Activated effector memory CD4-positive, alpha-beta T cell treated with anti-CD3 and anti-CD28 coated beads, Interleukin-2, amount 50 U/mL, for 16 hours (primary cell): ENCODE data around the gene RAB13.

Source experiments
- DNase-seq: peaks from one replicate; pipeline ENCODE4 v3.0.0-alpha.2; 2020

The RAB13 gene

GRCh38 chr1:153954826-153955225 lies 31.3 kb downstream of the RAB13 start:
- no peak for DNase-seq

DNA sequence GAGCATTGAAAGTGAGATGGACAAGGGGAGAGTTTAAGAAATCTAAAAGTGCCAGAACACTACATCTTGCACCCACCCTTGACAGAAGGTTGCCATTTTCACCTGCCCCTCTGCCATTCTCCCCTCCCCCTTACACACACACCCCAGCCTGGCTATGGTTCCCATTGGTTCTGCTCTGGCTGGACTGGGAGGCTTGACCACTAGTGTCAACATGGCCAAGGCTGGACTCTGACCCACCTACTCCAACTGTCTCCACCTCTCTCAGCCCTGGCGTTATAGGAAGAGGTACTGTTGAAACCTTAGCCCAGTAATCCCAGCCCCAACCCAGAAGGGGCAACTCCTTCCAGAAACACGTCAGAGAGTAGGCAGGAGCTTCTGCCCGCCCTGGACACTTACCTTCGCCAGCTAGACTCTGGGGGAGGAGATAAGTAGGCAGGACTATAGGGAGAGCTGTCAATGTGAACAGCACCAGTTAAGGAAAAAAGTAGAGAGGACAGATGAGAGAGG lies 32.2 kb downstream of the RAB13 start:
- no peak for DNase-seq

DNA sequence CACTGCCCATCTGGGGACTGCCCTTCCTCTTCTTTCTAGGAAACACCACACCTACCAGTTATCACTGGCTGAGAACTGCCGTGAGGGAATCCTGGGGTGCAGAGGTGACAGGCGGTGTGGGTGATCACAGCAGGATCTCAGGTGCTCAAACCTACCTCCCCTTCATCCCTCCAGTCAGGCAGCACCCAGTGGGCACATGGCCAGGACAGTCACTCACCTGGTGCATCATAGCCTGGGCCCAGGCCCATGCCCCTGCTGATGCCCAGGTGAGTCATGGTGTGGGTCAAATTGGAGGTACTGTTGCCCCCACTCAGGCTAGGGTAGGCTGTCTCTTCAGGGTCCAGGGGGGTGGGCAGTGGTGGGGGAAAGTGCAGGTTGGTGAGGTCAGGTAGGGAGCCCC lies 34.3 kb downstream of the RAB13 start:
- no peak for DNase-seq

- no peak for DNase-seq
Measured at GRCh38 chr1:153951183-153951582, 35.0 kb downstream of the RAB13 start.

GRCh38 chr1:153946622-153947241 lies 39.4 kb downstream of the RAB13 start, which contains the start of gene DENND4B:
Gene DENND4B, minus strand, starts transcription at chr1:153946718. Its CDS starts 2,344 bp downstream, at chr1:153944374.
- DNase-seq = peak; percentile 92

- DNase-seq = peak; percentile 91
Measured at GRCh38 chr1:153945795-153946621, 40.1 kb downstream of the RAB13 start.

GRCh38 chr1:153945131-153945794 lies 40.9 kb downstream of the RAB13 start:
- DNase-seq = peak; percentile 90

- DNase-seq = no peak
Measured at GRCh38 chr1:153944827-153945117, 41.4 kb downstream of the RAB13 start.

DNA sequence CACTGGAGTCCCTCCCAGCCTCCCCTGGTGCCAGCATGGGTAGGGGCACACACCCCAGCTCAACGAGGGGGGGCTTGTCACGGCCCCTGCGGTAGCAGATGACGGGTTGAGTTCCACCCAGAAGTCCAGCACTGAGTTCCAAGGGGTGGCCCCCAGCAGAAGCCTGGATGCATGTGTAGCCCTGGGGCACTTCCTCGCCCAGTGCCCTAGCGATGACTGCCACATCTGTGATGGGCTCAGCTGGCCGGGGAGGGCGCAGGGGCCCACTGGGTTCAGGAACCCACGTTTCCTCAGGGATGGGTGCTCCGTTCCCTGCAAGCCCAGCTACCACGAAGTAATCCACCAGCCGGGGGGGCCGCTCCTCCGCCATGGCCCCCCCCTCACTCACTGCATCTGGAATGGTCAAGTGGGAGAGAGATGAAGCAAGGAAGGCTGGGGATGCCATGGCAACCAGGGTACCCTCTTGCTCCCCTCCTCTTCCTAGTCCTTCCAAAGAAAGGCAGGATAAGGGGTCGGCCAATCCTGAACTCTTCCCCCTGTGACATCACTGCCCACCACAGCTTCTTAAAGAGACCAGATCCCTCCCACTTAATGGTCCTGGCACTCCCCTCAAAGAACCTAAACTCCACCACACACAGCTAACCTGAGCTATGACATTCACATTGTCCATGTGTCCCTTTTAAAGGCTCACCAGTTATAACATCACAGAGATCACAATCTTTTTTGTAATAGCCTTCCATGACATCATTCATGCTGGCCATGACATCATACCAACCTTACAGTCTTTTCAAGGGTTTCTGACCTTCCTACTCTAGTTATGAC lies 41.9 kb downstream of the RAB13 start:
- DNase-seq = no peak

DNA sequence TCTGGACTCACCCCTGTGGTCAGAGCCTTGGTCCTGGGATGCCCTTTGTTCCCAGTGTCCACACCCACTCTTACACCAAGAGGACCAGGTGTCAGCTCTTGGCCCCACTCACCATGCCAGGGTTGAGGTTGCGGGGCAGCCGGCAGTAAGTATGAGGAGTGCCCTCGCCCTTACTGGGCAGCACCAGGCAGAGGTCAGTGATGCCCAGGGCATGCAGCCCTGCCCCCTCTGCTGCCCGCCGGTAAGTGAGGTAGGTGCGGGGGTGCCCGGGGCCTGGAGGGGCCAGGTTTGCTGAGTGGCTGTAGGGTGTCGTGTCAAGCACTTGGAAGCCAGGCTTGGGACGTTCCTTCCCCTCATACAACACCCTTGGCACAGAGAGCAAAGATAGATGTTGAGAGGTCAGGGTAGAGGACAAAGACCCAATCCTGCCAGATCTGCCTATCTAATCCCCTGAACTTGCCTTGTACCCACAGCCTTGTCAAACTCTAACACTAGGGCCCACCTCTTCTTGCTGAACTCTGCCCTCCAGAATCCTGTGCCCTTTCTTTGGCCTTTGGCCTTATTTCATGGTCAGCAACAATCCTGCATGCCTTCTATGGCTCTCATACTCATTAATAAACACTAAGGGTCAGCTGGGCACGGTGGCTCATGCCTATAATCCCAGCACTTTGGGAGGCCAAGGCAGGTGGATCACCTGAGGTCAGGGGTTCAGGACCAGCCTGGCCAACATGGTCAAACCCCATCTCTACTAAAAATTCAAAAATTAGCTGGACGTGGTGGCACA lies 43.2 kb downstream of the RAB13 start:
- no peak for DNase-seq

GRCh38 chr1:153941826-153942725 lies 44.1 kb downstream of the RAB13 start:
- no peak for DNase-seq

DNA sequence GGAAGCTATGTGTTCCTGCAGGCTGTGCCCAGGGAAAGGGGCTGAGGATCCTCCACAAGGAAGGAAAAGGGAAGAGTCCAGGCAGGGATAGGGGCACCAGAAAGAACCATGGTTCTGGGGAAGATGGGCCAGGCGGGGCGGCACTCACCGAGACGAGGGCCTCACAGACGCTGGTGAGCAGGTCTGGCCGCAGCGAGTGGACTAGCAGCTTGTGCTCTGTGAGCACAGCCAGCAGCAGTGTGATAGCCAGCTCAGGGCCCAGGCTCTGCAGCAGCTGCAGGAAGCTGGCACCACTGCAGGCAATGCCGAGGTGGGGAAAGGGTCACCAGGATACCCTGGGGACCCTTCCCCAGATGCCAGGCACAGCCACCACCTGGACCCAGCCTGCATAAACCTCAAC lies 45.4 kb downstream of the RAB13 start:
- no peak for DNase-seq

- no peak for DNase-seq
Measured at GRCh38 chr1:153939476-153939875, 46.7 kb downstream of the RAB13 start.

DNA sequence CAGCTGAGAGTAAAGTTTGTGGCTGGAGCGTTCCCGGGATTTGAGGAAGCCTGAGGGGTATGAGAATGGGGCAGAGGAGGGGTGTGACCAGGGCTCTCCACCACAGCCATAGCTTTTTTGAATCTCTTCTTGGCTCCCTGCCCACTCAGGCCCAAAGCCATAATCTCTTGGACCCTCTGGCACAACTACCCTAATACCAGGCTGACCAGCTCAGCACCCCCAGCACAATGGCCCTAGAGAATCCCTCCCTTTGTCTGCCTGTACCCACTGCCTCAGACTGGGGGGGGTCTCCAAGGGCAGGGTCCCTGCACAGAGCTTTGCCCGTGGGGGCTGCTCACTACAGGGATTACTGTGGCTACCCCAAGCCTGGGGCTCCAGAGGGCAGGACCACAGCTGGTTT lies 47.1 kb downstream of the RAB13 start:
- DNase-seq = no peak

DNA sequence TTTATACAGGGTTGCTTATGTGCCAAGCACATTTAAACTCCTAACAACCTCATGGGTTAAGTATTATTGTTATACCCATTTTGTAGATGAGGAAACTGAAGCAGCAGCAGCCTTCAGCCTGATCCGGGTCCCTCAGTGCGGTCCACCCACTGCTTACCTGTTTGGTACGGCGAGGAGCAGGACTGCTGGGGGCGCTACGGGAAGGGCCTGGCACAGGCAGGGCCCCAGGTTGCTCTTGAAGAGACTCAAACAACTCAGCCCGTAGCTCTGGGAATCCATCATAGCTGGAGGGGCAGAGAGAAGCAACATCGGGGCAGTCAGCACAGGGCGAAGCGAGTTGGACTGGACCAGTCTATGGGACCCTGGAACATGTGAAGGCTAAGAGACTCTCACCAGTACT lies 48.8 kb downstream of the RAB13 start:
- no peak for DNase-seq

- DNase-seq = no peak
Measured at GRCh38 chr1:153936011-153936802, 49.9 kb downstream of the RAB13 start.

DNA sequence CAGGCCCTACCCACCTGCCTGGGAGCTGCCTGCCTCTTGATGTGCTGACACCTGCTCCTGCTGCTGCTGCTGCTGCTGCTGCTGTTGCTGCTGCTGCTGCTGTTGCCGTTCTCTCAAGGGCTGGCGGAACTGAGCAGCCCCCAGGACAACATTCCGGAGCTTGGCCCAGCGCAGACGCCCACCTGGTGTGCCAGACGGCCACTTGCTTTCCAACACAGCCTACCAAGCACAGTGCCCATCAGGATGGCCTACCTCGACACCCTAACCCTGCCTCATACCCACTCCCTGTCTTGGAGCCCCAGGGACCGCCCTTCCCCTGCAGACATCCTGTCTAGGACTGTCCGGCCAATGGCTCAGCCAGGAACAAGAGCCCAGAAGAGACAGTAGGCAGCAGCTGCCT lies 51.4 kb downstream of the RAB13 start:
- peak; percentile 58 for DNase-seq

- peak; percentile 52 for DNase-seq
Measured at GRCh38 chr1:153933955-153934354, 52.2 kb downstream of the RAB13 start.

- DNase-seq = no peak
Measured at GRCh38 chr1:153933430-153933829, 52.7 kb downstream of the RAB13 start.
